Transverse colon (tissue), 4 donors: ENCODE results near the gene NHERF1.

Source experiments
- CTCF ChIP-seq, 5 experiments: fragments of 200-600 bp in 3 of 5; fragments of 450-650 bp in 2 of 5; sonication (generic) in 3 of 5; IDR thresholded peaks; 1 replicate in 2 of 5; 2 replicates in 3 of 5; pipeline ENCODE4 v1.5.1; 2016 to 2017; ENCODE audit warnings: antibody characterized with exemption in 5 of 5, inconsistent platforms in 3 of 5, mild to moderate bottlenecking in 2 of 5, moderate library complexity in 1 of 5
- EP300 ChIP-seq: sonication (generic); formaldehyde crosslinking; IDR thresholded peaks from one replicate; pipeline ENCODE4 v1.6.1; 2017; ENCODE audit warnings: antibody characterized with exemption, low read depth
- POLR2A ChIP-seq: fragments of 450-650 bp; IDR thresholded peaks from one replicate; pipeline ENCODE4 v1.6.1; 2016; ENCODE audit warnings: antibody characterized with exemption, mild to moderate bottlenecking, moderate library complexity
- POLR2AphosphoS5 ChIP-seq, 3 donors: sonication (generic); formaldehyde crosslinking; IDR thresholded peaks; one replicate each; pipeline ENCODE4 v1.6.1; 2016; ENCODE audit warnings: antibody characterized with exemption in 3 of 3

- TF ChIP-seq POLR2AphosphoS5 (IDR thresholded peaks at IDR 0.05) (no peak), EP300 (no peak), CTCF (IDR thresholded peaks at IDR 0.05) (no peak), POLR2A (no peak)
These were observed 59.5 kb downstream of the NHERF1 start for GRCh38 chr17:74807925-74808324.
